Heart right ventricle (tissue), 16 donors: Measurements from ENCODE around the gene ZNF608. TPM values are rescaled to one million over a fixed set of nuclear protein-coding genes. Genes with fewer than 3 reads are reported as not detected.

Experiments
- ATAC-seq, 8 donors: fragments of 200-7000 bp; cut with Tn5 transposase; one replicate each; pipeline ENCODE4 v1.9.1; 2020; ENCODE audit warnings: mild to moderate bottlenecking in 8 of 8, moderate library complexity in 8 of 8, moderate number of reproducible peaks in 1 of 8
- DNase-seq, 2 donors: peaks; one replicate each; pipeline ENCODE4 v3.0.0-alpha.2; 2020
- H3K27ac ChIP-seq, 10 donors: fragments of 200-600 bp; sonication (generic) in 2 of 10; one replicate each; pipeline versions ENCODE4 v1.5.0 to v1.8.0; 2020 to 2022; ENCODE audit warnings: mild to moderate bottlenecking in 3 of 10
- H3K27me3 ChIP-seq, 7 donors: fragments of 200-600 bp; one replicate each; pipeline ENCODE4 v1.8.0; 2021 to 2022; ENCODE audit warnings: mild to moderate bottlenecking in 2 of 7
- H3K36me3 ChIP-seq, 9 donors: fragments of 200-600 bp; sonication (generic) in 1 of 9; one replicate each; pipeline versions ENCODE4 v1.5.0 to v1.8.0; 2020 to 2022; ENCODE audit warnings: mild to moderate bottlenecking in 2 of 9
- H3K4me1 ChIP-seq, 9 donors: fragments of 200-600 bp; sonication (generic) in 1 of 9; one replicate each; pipeline versions ENCODE4 v1.5.0 to v1.8.0; 2020 to 2022; ENCODE audit warnings: mild to moderate bottlenecking in 4 of 9
- H3K4me3 ChIP-seq, 10 donors: fragments of 200-600 bp; sonication (generic) in 2 of 10; one replicate each; pipeline versions ENCODE4 v1.5.0 to v1.8.0; 2020 to 2022; ENCODE audit warnings: mild to moderate bottlenecking in 7 of 10, moderate library complexity in 2 of 10
- H3K9me3 ChIP-seq, 11 donors: fragments of 200-600 bp in 10 of 11; sonication (generic) in 2 of 11; one replicate each; pipeline versions ENCODE4 v1.5.0 to v1.8.0; 2013 to 2022; ENCODE audit warnings: mild to moderate bottlenecking in 2 of 11, control low read depth in 1 of 11, moderate library complexity in 1 of 11
- CTCF ChIP-seq, 9 donors: fragments of 200-600 bp; sonication (generic) in 2 of 9; IDR thresholded peaks; one replicate each; pipeline versions ENCODE4 v1.5.0 to v1.8.0; 2021 to 2022; ENCODE audit warnings: antibody characterized with exemption in 9 of 9, mild to moderate bottlenecking in 5 of 9, moderate library complexity in 1 of 9
- WGBS, 2 donors: extraction: QIAGEN DNeasy Blood & Tissue Kit; methylation state at CpG; one replicate each; pipeline ENCODE4 v1.1.7; 2013; ENCODE audit warnings: inconsistent platforms in 1 of 2; 5-methylcytosine and 5-hydroxymethylcytosine counted together
- intact Hi-C, 10 donors: fragments of 100-400 bp; cut with DNase I; formaldehyde crosslinking; loops; one replicate each; pipeline versions ENCODE4 v1.11.1 to v1.14.2; 2022
- polyA plus RNA-seq, 2 donors: library from polyadenylated mRNA; stranded (reverse); fragments of 200-250 nt; gene quantifications; one replicate each; pipeline ENCODE4 v1.2.3, GENCODE V29; 2013
- total RNA-seq, 10 donors: library from RNA; stranded (reverse); fragmentation: NEBNext Ultra II Directional in 3 of 10; extraction: Animal tissue kit (Norgen Biotek cat#: 25700) in 3 of 10; gene quantifications; one replicate each; pipeline versions ENCODE4 v1.2.1 to v1.2.4, GENCODE V29; 2021 to 2023
- donor health status: Arrhythmogenic right ventricular cardiomyopathy.
- donor health status: ischemic (EF 13 %, LVEDD 7.1; RV severe dilation, severe dysfunction).
- donor health status: healthy with polysubstance abuse.
- donor health status: DM: no; HTN: yes; CAD: no.
- donor health status: DM: no; HTN: no; CAD: no.
- donor health status: ischemic (EF 25% LVEDD 6.9; RV normal size, moderate dysfunction).
- donor health status: ischemic (EF 25% LVEDD 5.7; RV mildly dilated, moderate dysfunction).
- donor health status: healthy.
- donor health status: DM: yes; HTN: yes; CAD: no.
- donor health status: Ischemic cardiomyopathy.
- donor health status: ischemic (EF 35%, LVEDD 5.7; RV mildly dilated, moderate dysfunction).
- donor health status: nonischemic (EF 11% LVEDD 7.7; RV severe dilation, severe dysfunction).
- donor health status: DM: yes; HTN: yes; CAD: no.
- donor health status: PGD.
- donor health status: ischemic (EF 29% LVEDD 5.4; RV normal size, mild dysfunction).
- donor health status: nonischemic (EF 23%, LVEDD 6.1; RV moderate dilation, normal function).

Gene ZNF608
- total and polyA plus RNA-seq, 12 donors: 3.3 to 22.9 (median 13.1) TPM

- TF ChIP-seq CTCF (IDR thresholded peaks at IDR 0.05): no peak
- intact Hi-C loops: loop anchor here in 1 of 10 donors (5.0 kb wide), 1 partner anchor 42 kb away; no protein-coding TSS in a partner anchor
- DNase-seq (no peak), ATAC-seq (no peak)
- WGBS, 2 donors: 95 to 97% methylated on average over 3 of the region's 3 CpGs
- H3K27me3 ChIP-seq: no peaks in the 10 kb centered on the region
- peaks cover 0 to 14% (median 0%) of the 10 kb centered on the region in 9 donors for H3K36me3 ChIP-seq
- H3K27ac ChIP-seq: peak overlapping the region in 1 of 10 donors; percentile 83
- H3K4me3 ChIP-seq: no peak overlapping the region
- peaks cover 7 to 79% (median 46%) of the 10 kb centered on the region in 9 donors for H3K4me1 ChIP-seq
- no peaks in the 10 kb centered on the region for H3K9me3 ChIP-seq
Observed at GRCh38 chr5:124700333-124700732, 46.1 kb downstream of the ZNF608 start.

GRCh38 chr5:124698770-124699169, 47.7 kb downstream of the ZNF608 start:
- peak overlapping the region; percentile 4 to 85 (median 70) for H3K27ac ChIP-seq
- H3K9me3 ChIP-seq: no peaks in the 10 kb centered on the region
- no peak for TF ChIP-seq CTCF (IDR thresholded peaks at IDR 0.05)
- intact Hi-C loops: no loop called here
- DNase-seq (no peak), ATAC-seq (peak in 6 of 8 donors; percentile 26 to 65 (median 40))
- no peak overlapping the region for H3K4me3 ChIP-seq
- no peaks in the 10 kb centered on the region for H3K27me3 ChIP-seq
- H3K36me3 ChIP-seq: peaks cover 0 to 14% (median 0%) of the 10 kb centered on the region in 9 donors
- 70 to 71% methylated on average over 1 of the region's 1 CpG for WGBS, 2 donors
- peaks cover 7 to 63% (median 42%) of the 10 kb centered on the region in 9 donors for H3K4me1 ChIP-seq

GRCh38 chr5:124697933-124698591, 48.4 kb downstream of the ZNF608 start:
- Histone ChIP-seq H3K4me3 (no peak overlapping the region), H3K36me3 (peaks cover 0 to 14% (median 0%) of the 10 kb centered on the region in 9 donors), H3K27ac (peak overlapping the region; percentile 4 to 85 (median 70)), H3K9me3 (no peaks in the 10 kb centered on the region), H3K4me1 (peaks cover 7 to 59% (median 37%) of the 10 kb centered on the region in 9 donors), H3K27me3 (no peaks in the 10 kb centered on the region)
- no peak for TF ChIP-seq CTCF (IDR thresholded peaks at IDR 0.05)
- DNase-seq: peak in 1 of 2 donors; percentile 31
- intact Hi-C loops: no loop called here
- WGBS, 2 donors: 46 to 54% methylated on average over 4 of the region's 4 CpGs
- peak; percentile 78 to 90 (median 83) for ATAC-seq

GRCh38 chr5:124697501-124697900, 48.9 kb downstream of the ZNF608 start:
- H3K36me3 ChIP-seq: peaks cover 0 to 14% (median 0%) of the 10 kb centered on the region in 9 donors
- no peak overlapping the region for H3K4me3 ChIP-seq
- DNase-seq (no peak), ATAC-seq (peak in 6 of 8 donors; percentile 22 to 79 (median 36))
- WGBS, 2 donors: 78 to 95% methylated on average over 1 of the region's 1 CpG
- no peaks in the 10 kb centered on the region for H3K9me3 ChIP-seq
- no peaks in the 10 kb centered on the region for H3K27me3 ChIP-seq
- intact Hi-C loops: no loop called here
- peaks cover 9 to 59% (median 37%) of the 10 kb centered on the region in 9 donors for H3K4me1 ChIP-seq
- peak overlapping the region in 8 of 10 donors; percentile 4 to 85 (median 76) for H3K27ac ChIP-seq
- no peak for TF ChIP-seq CTCF (IDR thresholded peaks at IDR 0.05)
